GM12878 (cell line): ENCODE data around the gene MRPS27.

Source experiments
- CBFB ChIP-seq: IDR thresholded peaks from 2 replicates; pipeline ENCODE4 v1.6.1; 2016; ENCODE audit warnings: antibody characterized with exemption, low read depth
- CTCF ChIP-seq, 3 experiments: IDR thresholded peaks in 2 of 3; conservative IDR thresholded peaks in 1 of 3; 2 replicates each; pipeline ENCODE4 v1.5.1; 2011; ENCODE audit warnings: low read depth in 3 of 3, low read length in 3 of 3, mild to moderate bottlenecking in 3 of 3, control low read depth in 2 of 3, moderate library complexity in 2 of 3, inconsistent platforms in 1 of 3, mixed read lengths in 1 of 3; ENCODE audit not compliant: control insufficient read depth in 2 of 3, insufficient read depth in 1 of 3; ENCODE audit errors: extremely low read depth in 1 of 3
- DPF2 ChIP-seq: fragments of 450-650 bp; IDR thresholded peaks from 2 replicates; pipeline ENCODE4 v1.6.1; 2017; ENCODE audit warnings: mild to moderate bottlenecking
- FOXK2 ChIP-seq: fragments of 450-650 bp; IDR thresholded peaks from 2 replicates; pipeline ENCODE4 v1.6.1; 2017; ENCODE audit warnings: mild to moderate bottlenecking, moderate library complexity
- JUNB ChIP-seq: IDR thresholded peaks from 2 replicates; pipeline ENCODE4 v1.6.1; 2016; ENCODE audit warnings: antibody characterized with exemption, mild to moderate bottlenecking
- NR2F1 ChIP-seq: fragments of 450-650 bp; conservative IDR thresholded peaks from 2 replicates; pipeline ENCODE4 v1.6.1; 2017; ENCODE audit warnings: mild to moderate bottlenecking
- PKNOX1 ChIP-seq: fragments of 450-650 bp; IDR thresholded peaks from 2 replicates; pipeline ENCODE4 v1.6.1; 2016; ENCODE audit warnings: mild to moderate bottlenecking
- POLR2AphosphoS5 ChIP-seq: IDR thresholded peaks from 2 replicates; pipeline ENCODE4 v1.6.1; 2011; ENCODE audit warnings: mild to moderate bottlenecking, low read length, inconsistent platforms
- TF ChIP-seq, protein P1 (sequence below): IDR thresholded peaks from 2 replicates; pipeline ENCODE4 v1.6.1; 2012; ENCODE audit warnings: low read depth, low read length, improper control_type of control experiment
- TF ChIP-seq, protein P2 (sequence below): IDR thresholded peaks from 2 replicates; pipeline ENCODE4 v1.6.1; 2011; ENCODE audit warnings: borderline replicate concordance, low read depth, mild to moderate bottlenecking, moderate library complexity, mixed read lengths, low read length; ENCODE audit not compliant: insufficient read depth; ENCODE audit errors: extremely low read length
- TF ChIP-seq, protein P3 (sequence below): IDR thresholded peaks from 2 replicates; pipeline ENCODE4 v1.6.1; 2012; ENCODE audit warnings: low read depth, low read length, improper control_type of control experiment
- TF ChIP-seq, protein P4 (sequence below): fragments of 450-650 bp; formaldehyde crosslinking; IDR thresholded peaks from 2 replicates; pipeline ENCODE4 v1.5.0; 2022; ENCODE audit warnings: mild to moderate bottlenecking, missing genetic modification characterization

GRCh38 chr5:72280581-72281069, 39.4 kb downstream of the MRPS27 start:
- no peak for TF ChIP-seq DPF2
- TF ChIP-seq, protein P1, sequence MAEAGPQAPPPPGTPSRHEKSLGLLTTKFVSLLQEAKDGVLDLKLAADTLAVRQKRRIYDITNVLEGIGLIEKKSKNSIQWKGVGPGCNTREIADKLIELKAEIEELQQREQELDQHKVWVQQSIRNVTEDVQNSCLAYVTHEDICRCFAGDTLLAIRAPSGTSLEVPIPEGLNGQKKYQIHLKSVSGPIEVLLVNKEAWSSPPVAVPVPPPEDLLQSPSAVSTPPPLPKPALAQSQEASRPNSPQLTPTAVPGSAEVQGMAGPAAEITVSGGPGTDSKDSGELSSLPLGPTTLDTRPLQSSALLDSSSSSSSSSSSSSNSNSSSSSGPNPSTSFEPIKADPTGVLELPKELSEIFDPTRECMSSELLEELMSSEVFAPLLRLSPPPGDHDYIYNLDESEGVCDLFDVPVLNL: no peak
- TF ChIP-seq, protein P2, sequence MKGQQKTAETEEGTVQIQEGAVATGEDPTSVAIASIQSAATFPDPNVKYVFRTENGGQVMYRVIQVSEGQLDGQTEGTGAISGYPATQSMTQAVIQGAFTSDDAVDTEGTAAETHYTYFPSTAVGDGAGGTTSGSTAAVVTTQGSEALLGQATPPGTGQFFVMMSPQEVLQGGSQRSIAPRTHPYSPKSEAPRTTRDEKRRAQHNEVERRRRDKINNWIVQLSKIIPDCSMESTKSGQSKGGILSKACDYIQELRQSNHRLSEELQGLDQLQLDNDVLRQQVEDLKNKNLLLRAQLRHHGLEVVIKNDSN: no peak
- no peak for TF ChIP-seq FOXK2
- no peak for TF ChIP-seq NR2F1
- TF ChIP-seq JUNB: no peak
- no peak for TF ChIP-seq PKNOX1
- TF ChIP-seq, protein P3, sequence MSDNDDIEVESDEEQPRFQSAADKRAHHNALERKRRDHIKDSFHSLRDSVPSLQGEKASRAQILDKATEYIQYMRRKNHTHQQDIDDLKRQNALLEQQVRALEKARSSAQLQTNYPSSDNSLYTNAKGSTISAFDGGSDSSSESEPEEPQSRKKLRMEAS: no peak
- peak; percentile 17 to 42 (median 37); a peak in 4 of 6 replicates for TF ChIP-seq CTCF (IDR thresholded peaks at IDR 0.05 in 2 of 3, conservative IDR thresholded peaks at IDR 0.05 in 1 of 3; ENCODE audit: control insufficient read depth in 2 of 3, extremely low read depth in 1 of 3, insufficient read depth in 1 of 3, low read depth in 3 of 3, low read length in 3 of 3)
- TF ChIP-seq, protein P4, sequence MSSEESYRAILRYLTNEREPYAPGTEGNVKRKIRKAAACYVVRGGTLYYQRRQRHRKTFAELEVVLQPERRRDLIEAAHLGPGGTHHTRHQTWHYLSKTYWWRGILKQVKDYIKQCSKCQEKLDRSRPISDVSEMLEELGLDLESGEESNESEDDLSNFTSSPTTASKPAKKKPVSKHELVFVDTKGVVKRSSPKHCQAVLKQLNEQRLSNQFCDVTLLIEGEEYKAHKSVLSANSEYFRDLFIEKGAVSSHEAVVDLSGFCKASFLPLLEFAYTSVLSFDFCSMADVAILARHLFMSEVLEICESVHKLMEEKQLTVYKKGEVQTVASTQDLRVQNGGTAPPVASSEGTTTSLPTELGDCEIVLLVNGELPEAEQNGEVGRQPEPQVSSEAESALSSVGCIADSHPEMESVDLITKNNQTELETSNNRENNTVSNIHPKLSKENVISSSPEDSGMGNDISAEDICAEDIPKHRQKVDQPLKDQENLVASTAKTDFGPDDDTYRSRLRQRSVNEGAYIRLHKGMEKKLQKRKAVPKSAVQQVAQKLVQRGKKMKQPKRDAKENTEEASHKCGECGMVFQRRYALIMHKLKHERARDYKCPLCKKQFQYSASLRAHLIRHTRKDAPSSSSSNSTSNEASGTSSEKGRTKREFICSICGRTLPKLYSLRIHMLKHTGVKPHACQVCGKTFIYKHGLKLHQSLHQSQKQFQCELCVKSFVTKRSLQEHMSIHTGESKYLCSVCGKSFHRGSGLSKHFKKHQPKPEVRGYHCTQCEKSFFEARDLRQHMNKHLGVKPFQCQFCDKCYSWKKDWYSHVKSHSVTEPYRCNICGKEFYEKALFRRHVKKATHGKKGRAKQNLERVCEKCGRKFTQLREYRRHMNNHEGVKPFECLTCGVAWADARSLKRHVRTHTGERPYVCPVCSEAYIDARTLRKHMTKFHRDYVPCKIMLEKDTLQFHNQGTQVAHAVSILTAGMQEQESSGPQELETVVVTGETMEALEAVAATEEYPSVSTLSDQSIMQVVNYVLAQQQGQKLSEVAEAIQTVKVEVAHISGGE (CRISPR knock-in tag): no peak
- TF ChIP-seq CBFB: no peak
- no peak for TF ChIP-seq POLR2AphosphoS5
